ENCODE measurements around the gene RDH14.

RDH14 gene, protein sequence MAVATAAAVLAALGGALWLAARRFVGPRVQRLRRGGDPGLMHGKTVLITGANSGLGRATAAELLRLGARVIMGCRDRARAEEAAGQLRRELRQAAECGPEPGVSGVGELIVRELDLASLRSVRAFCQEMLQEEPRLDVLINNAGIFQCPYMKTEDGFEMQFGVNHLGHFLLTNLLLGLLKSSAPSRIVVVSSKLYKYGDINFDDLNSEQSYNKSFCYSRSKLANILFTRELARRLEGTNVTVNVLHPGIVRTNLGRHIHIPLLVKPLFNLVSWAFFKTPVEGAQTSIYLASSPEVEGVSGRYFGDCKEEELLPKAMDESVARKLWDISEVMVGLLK

DNA sequence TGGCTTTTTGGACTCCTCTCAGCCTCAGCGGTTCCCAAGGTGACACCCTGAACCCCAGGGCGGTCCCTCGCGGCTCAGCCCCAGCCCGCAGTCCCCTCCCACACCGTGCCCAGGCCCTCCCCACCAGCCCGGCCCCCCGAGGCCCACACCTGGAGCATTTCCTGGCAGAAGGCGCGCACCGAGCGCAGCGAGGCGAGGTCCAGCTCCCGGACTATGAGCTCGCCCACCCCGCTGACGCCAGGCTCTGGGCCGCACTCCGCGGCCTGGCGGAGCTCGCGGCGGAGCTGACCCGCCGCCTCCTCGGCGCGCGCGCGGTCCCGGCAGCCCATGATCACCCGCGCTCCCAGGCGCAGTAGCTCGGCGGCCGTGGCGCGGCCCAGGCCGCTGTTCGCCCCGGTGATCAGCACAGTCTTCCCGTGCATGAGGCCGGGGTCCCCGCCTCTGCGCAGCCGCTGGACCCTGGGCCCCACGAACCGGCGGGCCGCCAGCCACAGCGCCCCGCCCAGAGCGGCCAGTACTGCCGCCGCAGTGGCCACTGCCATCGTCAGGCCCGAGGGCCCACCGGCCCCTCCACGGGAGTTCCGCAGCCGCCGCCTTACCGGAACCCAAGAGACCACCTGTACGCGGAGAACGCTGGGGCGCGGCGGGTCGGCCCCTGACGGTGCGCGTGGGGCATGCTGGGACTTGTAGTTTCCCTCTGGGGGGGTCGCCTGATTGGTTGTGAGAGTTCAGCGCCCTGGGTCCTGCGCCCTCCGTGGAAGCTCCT, at the start of gene RDH14:
Gene RDH14, minus strand, starts transcription at position 623 of the 766 bp plus-strand sequence. Its CDS starts 81 bp downstream, at position 542.
- TF ChIP-seq, protein P1, sequence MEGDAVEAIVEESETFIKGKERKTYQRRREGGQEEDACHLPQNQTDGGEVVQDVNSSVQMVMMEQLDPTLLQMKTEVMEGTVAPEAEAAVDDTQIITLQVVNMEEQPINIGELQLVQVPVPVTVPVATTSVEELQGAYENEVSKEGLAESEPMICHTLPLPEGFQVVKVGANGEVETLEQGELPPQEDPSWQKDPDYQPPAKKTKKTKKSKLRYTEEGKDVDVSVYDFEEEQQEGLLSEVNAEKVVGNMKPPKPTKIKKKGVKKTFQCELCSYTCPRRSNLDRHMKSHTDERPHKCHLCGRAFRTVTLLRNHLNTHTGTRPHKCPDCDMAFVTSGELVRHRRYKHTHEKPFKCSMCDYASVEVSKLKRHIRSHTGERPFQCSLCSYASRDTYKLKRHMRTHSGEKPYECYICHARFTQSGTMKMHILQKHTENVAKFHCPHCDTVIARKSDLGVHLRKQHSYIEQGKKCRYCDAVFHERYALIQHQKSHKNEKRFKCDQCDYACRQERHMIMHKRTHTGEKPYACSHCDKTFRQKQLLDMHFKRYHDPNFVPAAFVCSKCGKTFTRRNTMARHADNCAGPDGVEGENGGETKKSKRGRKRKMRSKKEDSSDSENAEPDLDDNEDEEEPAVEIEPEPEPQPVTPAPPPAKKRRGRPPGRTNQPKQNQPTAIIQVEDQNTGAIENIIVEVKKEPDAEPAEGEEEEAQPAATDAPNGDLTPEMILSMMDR (IDR thresholded peaks at IDR 0.05; ENCODE audit: low read length, missing control alignments), result no peak
- H3K4me3 ChIP-seq (replicated peaks; ENCODE audit: low read depth, low read length), result peak within 1 kb of the TSS; percentile 68
- DNase-seq (ENCODE audit: low read depth), result peak; percentile 93

DNA sequence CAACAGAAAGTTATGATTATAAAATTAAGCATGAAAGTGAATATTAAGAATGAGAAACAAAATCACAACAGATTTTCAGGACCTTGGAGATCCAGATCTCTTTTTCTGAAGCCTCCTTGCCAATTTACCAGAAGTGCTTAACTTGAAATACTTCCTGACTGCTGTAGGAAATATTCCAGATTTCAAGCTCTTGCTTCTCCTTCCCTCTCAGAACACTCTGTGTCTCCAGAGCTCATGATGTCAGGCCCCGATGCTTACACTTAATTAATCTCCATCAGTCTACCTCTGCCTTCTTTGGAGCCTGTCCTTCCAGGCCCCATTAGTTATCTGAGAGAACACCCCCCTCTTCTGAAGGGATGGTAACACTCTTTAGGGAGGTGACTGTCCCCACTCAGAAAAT, 49.6 kb upstream of the RDH14 start:
- TF ChIP-seq, protein P1 (IDR thresholded peaks at IDR 0.05; ENCODE audit: low read length, missing control alignments), result no peak
- H3K4me3 ChIP-seq (replicated peaks; ENCODE audit: low read depth, low read length), result no peak overlapping the region
- no peak for DNase-seq (ENCODE audit: low read depth)

DNA sequence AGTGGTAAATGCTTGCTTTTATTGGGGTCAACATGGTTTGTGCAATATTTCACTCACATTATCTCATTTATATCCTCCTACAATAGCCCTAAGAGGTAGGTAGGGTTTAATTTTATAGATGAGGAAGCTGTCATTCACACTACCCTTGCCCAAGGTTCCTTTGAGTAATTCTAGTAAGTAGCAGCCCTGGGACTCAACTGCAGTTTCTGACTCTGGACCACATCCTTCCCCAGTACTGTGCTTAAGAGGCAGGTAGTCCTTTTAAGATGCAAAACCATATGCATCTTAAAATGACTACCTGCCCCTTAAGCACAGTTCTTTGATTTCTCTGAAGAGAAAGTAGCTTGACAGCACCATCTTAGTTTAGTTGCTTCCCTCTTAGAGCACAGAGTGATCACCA, 44.7 kb upstream of the RDH14 start:
- no peak for DNase-seq (ENCODE audit: low read depth)
- TF ChIP-seq, protein P1 (IDR thresholded peaks at IDR 0.05; ENCODE audit: low read length, missing control alignments), result no peak

DNA sequence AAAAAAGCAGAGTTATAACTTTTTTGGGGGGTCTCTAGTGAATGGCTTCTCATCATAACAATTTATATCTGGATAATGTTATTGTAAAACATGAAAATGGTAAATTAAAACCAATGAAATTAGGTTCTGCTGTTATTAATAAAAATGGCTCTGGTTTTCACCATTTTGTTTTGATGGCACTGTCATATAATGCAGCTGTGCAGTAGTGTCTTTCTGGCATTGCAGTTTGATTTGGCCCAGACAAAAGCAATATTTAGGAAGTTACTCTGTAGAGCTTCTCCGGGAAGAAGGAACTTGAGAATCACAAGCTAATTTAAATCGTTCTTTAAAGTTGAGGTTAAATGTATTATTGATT, 44.1 kb upstream of the RDH14 start:
- DNase-seq (ENCODE audit: low read depth), result no peak
- H3K4me3 ChIP-seq (replicated peaks; ENCODE audit: low read depth, low read length), result no peak overlapping the region
- TF ChIP-seq, protein P1 (IDR thresholded peaks at IDR 0.05; ENCODE audit: low read length, missing control alignments), result no peak

More for the DNA sequence above, 44.7 kb upstream of the RDH14 start:
- H3K4me3 ChIP-seq (replicated peaks; ENCODE audit: low read depth, low read length), result no peak overlapping the region

DNA sequence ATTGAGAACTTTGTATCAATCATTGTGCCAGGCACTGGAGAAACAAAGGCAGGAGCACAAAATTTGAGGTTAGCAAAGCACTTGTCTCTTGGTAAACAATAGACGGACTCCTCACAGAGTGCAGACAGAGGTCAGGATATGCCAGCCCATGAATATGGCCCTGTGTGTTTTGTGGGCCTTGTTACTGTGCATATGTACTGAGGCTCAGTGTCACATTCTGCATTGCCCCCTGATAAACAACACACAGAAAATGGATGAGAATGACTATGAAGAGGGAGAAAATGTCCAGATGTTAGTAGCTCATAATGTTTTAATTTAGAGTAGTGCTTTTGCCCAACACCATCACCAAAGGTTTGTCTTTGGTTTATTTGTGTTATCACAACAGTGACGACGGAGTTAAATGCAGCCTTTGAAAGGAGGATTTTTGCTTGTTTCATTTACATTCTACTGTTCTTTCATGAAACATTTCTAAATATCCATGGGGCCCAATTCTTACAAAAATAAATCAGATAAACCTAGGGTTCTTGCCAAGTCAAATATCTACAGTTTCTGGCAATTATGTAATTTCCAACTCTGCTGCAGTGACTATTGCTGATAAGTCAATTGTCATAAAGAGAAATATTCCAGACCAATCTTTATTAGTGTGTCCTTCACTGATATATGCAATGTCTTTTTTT, 43.5 kb upstream of the RDH14 start:
- peak; percentile 37 for DNase-seq (ENCODE audit: low read depth)
- H3K4me3 ChIP-seq (replicated peaks; ENCODE audit: low read depth, low read length), result no peak overlapping the region
- TF ChIP-seq, protein P1 (IDR thresholded peaks at IDR 0.05; ENCODE audit: low read length, missing control alignments), result no peak

DNA sequence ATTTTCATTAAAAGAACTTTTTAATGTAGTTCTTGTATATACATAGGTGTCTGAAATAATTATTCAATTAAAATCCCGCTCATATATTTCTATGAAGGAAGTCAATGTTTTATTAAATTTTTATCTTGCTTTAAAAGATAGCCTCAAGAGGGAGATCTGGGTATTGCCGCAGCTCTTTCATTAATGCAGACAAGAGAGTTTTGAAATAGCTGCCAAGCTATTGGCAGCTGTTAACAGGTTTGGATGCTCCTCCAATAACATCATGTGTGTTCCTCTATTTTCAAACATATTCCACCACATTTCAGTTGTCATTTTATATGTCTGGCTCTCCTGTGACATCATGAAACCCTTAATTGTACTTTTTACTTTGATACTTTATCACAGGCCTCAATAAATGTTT, 41.8 kb upstream of the RDH14 start:
- TF ChIP-seq, protein P1 (IDR thresholded peaks at IDR 0.05; ENCODE audit: low read length, missing control alignments), result no peak
- no peak overlapping the region for H3K4me3 ChIP-seq (replicated peaks; ENCODE audit: low read depth, low read length)
- no peak for DNase-seq (ENCODE audit: low read depth)

Data from fibroblast of pulmonary artery (primary cell).